Cardiac muscle cell (in vitro differentiated cells and primary cell): ENCODE results near the gene AADAC. TPM values are rescaled to one million over a fixed set of nuclear protein-coding genes. Genes with fewer than 3 reads are reported as not detected.

Source experiments
- DNase-seq, 2 donors: peaks; one replicate each; pipeline versions ENCODE4 v3.0.0 to v3.0.0-alpha.2; 2010 to 2017; ENCODE audit warnings: low read depth in 1 of 2, low spot score in 1 of 2
- H3K27ac ChIP-seq: fragments of 200-600 bp; sonication (generic); 2 replicates; pipeline ENCODE4 v1.5.1; 2016
- H3K27me3 ChIP-seq: fragments of 200-600 bp; sonication (generic); 2 replicates; pipeline ENCODE4 v1.6.0; 2016; ENCODE audit warnings: control low read depth
- H3K36me3 ChIP-seq: fragments of 200-600 bp; sonication (generic); 2 replicates; pipeline ENCODE4 v1.5.1; 2016; ENCODE audit warnings: control low read depth
- H3K4me1 ChIP-seq: fragments of 200-600 bp; sonication (generic); 2 replicates; pipeline ENCODE4 v1.8.1; 2017; ENCODE audit warnings: low read depth, mild to moderate bottlenecking, mixed run types
- H3K4me3 ChIP-seq: fragments of 200-600 bp; sonication (generic); 2 replicates; pipeline ENCODE4 v1.5.1; 2016; ENCODE audit warnings: mild to moderate bottlenecking
- H3K9me3 ChIP-seq: fragments of 200-600 bp; sonication (generic); 2 replicates; pipeline ENCODE4 v1.5.1; 2017; ENCODE audit warnings: low read depth, mild to moderate bottlenecking, control low read depth
- CTCF ChIP-seq: IDR thresholded peaks from 2 replicates; pipeline ENCODE4 v1.5.1; 2012; ENCODE audit warnings: low read depth, mild to moderate bottlenecking, low read length
- polyA plus RNA-seq: library from polyadenylated mRNA; unstranded; fragments of >200 nt; fragmentation: Nextera tagmentation; extraction: Ambion mirVana; gene quantifications from 2 replicates; pipeline ENCODE4 v1.2.1, GENCODE V29; 2016
- total RNA-seq: library from RNA; depleted of rRNA; stranded (reverse); fragments of >200 nt; gene quantifications from 2 replicates; pipeline ENCODE4 v1.2.3, GENCODE V29; 2016

AADAC gene
- total and polyA plus RNA-seq, 2 experiments from 2014 or later = 0.12 TPM; not detected in 1

DNA sequence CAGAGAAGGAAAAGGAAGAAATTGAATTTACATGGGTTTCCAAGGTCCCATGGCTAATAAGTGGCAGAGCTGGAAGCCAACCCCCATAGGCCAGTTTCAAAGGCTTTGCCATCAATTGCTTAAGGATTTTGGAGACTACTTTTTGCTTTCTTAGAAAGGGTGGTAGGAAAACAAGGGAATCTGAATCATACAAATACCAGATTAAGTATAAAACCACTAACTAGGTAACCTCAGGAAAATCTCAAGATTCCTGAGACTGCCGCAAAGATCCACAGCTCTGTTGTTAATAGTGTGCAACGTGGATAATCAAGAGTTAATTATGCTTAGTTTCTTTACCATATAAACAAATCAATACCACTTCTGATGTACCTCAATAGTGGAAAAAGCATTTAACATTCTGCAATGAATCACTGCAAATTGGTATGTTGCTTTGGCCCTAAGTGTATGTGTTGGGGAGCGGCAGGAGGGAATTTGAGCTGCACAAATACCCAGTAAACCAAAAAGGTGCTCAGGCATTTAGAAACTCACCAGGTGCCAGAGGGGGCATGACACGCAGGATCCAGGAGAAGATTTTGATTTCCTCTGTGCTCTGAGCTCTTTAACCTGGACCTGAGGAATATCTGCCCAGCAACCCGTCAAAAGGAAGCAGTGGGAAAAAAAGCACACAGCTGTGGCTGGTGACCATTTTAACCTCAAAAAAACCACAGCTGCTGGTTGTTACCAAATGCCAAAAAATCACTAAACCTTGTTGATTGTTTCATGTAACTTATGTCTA, 22.0 kb downstream of the AADAC start:
- H3K36me3 ChIP-seq = no peaks in the 10 kb centered on the region
- DNase-seq = peak in 1 of 2 donors; percentile 71

DNA sequence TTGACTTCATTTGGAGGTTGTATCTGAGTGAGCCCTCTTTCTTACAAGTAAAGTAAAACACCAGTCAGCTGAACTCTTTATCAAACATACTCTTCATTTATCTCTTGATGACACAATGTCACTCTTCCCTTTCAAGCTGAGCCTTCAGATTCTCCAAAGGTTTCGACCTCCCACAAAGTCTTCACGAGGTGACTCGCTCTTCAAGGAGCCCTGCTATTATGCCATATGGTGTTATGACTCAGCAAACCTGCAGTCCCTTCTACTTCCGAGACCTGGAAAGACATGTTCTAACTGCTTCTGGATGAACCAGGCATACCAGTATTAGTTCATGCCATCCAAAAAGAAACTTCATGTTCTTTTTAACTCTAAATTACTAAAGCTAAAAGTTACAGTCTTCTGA, 23.1 kb downstream of the AADAC start:
- H3K4me1 ChIP-seq = peaks cover 18% of the 10 kb centered on the region
- H3K9me3 ChIP-seq = no peaks in the 10 kb centered on the region
- TF ChIP-seq CTCF = no peak
- no peaks in the 10 kb centered on the region for H3K36me3 ChIP-seq
- DNase-seq = peak; percentile 22 to 65
- no peaks in the 10 kb centered on the region for H3K27me3 ChIP-seq
- no peak overlapping the region for H3K27ac ChIP-seq
- H3K4me3 ChIP-seq = no peak overlapping the region

More for the DNA sequence above, 22.0 kb downstream of the AADAC start:
- Histone ChIP-seq H3K4me1 (peaks cover 18% of the 10 kb centered on the region), H3K4me3 (no peak overlapping the region), H3K9me3 (no peaks in the 10 kb centered on the region), H3K27me3 (no peaks in the 10 kb centered on the region), H3K27ac (no peak overlapping the region)
- no peak for TF ChIP-seq CTCF

GRCh38 chr3:151838574-151839312, 24.8 kb downstream of the AADAC start:
- H3K36me3 ChIP-seq = no peaks in the 10 kb centered on the region
- peak; percentile 84 to 93 for DNase-seq
- H3K4me3 ChIP-seq = no peak overlapping the region
- peaks cover 18% of the 10 kb centered on the region for H3K4me1 ChIP-seq
- H3K27ac ChIP-seq = no peak overlapping the region
- no peaks in the 10 kb centered on the region for H3K27me3 ChIP-seq
- peak; percentile 79 for TF ChIP-seq CTCF
- H3K9me3 ChIP-seq = no peaks in the 10 kb centered on the region

- Histone ChIP-seq H3K9me3 (no peaks in the 10 kb centered on the region), H3K36me3 (no peaks in the 10 kb centered on the region), H3K4me3 (no peak overlapping the region), H3K4me1 (peaks cover 16% of the 10 kb centered on the region), H3K27me3 (no peaks in the 10 kb centered on the region), H3K27ac (no peak overlapping the region)
- no peak for DNase-seq
- no peak for TF ChIP-seq CTCF
These were observed 25.4 kb downstream of the AADAC start for GRCh38 chr3:151839313-151839631.

GRCh38 chr3:151841801-151842200, 27.9 kb downstream of the AADAC start:
- Histone ChIP-seq H3K36me3 (no peaks in the 10 kb centered on the region), H3K4me1 (peaks cover 7% of the 10 kb centered on the region), H3K27me3 (no peaks in the 10 kb centered on the region), H3K9me3 (no peaks in the 10 kb centered on the region), H3K27ac (no peak overlapping the region), H3K4me3 (no peak overlapping the region)
- DNase-seq = no peak
- no peak for TF ChIP-seq CTCF
